OCI-LY1 (cell line): ENCODE results near the gene HIVEP1.
A peak's percentile ranks its signal among the peaks of the same experiment; 100 is the strongest.

Experiments used
- H2AFZ ChIP-seq: fragments of 200-600 bp; sonication (generic), shearing (Covaris generic); 2 replicates; pipeline ENCODE4 v1.6.0; 2014; ENCODE audit warnings: antibody characterized with exemption, mild to moderate bottlenecking, low read length
- H3F3A ChIP-seq: fragments of 200-600 bp; sonication (generic), shearing (Covaris generic); 2 replicates; pipeline ENCODE4 v1.6.0; 2014; ENCODE audit warnings: mild to moderate bottlenecking, antibody characterized with exemption, low read length, moderate library complexity; ENCODE audit not compliant: insufficient read depth
- H3K27ac ChIP-seq: fragments of 200-600 bp; sonication (generic); 2 replicates; pipeline ENCODE4 v1.5.1; 2014; ENCODE audit warnings: low read length, mixed run types, mild to moderate bottlenecking, low read depth; ENCODE audit not compliant: poor library complexity, severe bottlenecking
- H3K27me3 ChIP-seq: fragments of 200-600 bp; sonication (generic); 2 replicates; pipeline ENCODE4 v1.6.0; 2014; ENCODE audit warnings: antibody characterized with exemption, mild to moderate bottlenecking, low read length, moderate library complexity; ENCODE audit not compliant: insufficient read depth
- H3K36me3 ChIP-seq: fragments of 200-600 bp; sonication (generic); 2 replicates; pipeline ENCODE4 v1.6.1; 2014; ENCODE audit warnings: mild to moderate bottlenecking, antibody characterized with exemption, low read length, moderate library complexity, mixed read lengths; ENCODE audit not compliant: insufficient read depth
- H3K4me1 ChIP-seq: fragments of 200-600 bp; sonication (generic); 2 replicates; pipeline ENCODE4 v1.5.1; 2014; ENCODE audit warnings: mild to moderate bottlenecking, low read length, moderate library complexity; ENCODE audit not compliant: insufficient read depth, severe bottlenecking
- H3K4me2 ChIP-seq: fragments of 200-600 bp; sonication (generic), shearing (Covaris generic); 2 replicates; pipeline ENCODE4 v1.6.1; 2014; ENCODE audit warnings: low read length
- H3K4me3 ChIP-seq: fragments of 200-600 bp; sonication (generic); 2 replicates; pipeline ENCODE4 v1.5.1; 2014; ENCODE audit warnings: low read length, low read depth, mild to moderate bottlenecking, mixed read lengths; ENCODE audit not compliant: poor library complexity, severe bottlenecking
- H3K79me2 ChIP-seq: fragments of 200-600 bp; shearing (Covaris generic); 2 replicates; pipeline ENCODE4 v1.6.1; 2016; ENCODE audit warnings: mixed run types, low read length, mixed read lengths; ENCODE audit not compliant: insufficient read depth
- H3K9ac ChIP-seq: fragments of 200-600 bp; sonication (generic), shearing (Covaris generic); 2 replicates; pipeline ENCODE4 v1.6.1; 2014; ENCODE audit warnings: mild to moderate bottlenecking, low read length, mixed read lengths
- H3K9me2 ChIP-seq: fragments of 200-600 bp; sonication (generic), shearing (Covaris generic); 2 replicates; pipeline ENCODE4 v1.6.1; 2014; ENCODE audit warnings: low read depth, mild to moderate bottlenecking, low read length, mixed read lengths
- H3K9me3 ChIP-seq: fragments of 200-600 bp; shearing (Covaris generic); 2 replicates; pipeline ENCODE4 v1.6.1; 2014; ENCODE audit warnings: low read length, mixed read lengths
- H4K20me1 ChIP-seq: fragments of 200-600 bp; sonication (generic), shearing (Covaris generic); 2 replicates; pipeline ENCODE4 v1.6.0; 2016; ENCODE audit warnings: mild to moderate bottlenecking, low read length; ENCODE audit not compliant: insufficient read depth
- EZH2 ChIP-seq: fragments of 200-600 bp; sonication (generic), shearing (Covaris generic); IDR thresholded peaks from 2 replicates; pipeline ENCODE4 v1.8.0; 2017; ENCODE audit warnings: borderline replicate concordance, mixed run types, mild to moderate bottlenecking, antibody characterized with exemption, low read length, moderate library complexity, mixed read lengths
- TF ChIP-seq, protein P1 (sequence below): fragments of 200-600 bp; sonication (generic), shearing (Covaris generic); IDR thresholded peaks from 2 replicates; pipeline ENCODE4 v1.5.1; 2017; ENCODE audit warnings: mild to moderate bottlenecking, antibody characterized with exemption, low read length, moderate library complexity, mixed read lengths

The HIVEP1 gene

DNA sequence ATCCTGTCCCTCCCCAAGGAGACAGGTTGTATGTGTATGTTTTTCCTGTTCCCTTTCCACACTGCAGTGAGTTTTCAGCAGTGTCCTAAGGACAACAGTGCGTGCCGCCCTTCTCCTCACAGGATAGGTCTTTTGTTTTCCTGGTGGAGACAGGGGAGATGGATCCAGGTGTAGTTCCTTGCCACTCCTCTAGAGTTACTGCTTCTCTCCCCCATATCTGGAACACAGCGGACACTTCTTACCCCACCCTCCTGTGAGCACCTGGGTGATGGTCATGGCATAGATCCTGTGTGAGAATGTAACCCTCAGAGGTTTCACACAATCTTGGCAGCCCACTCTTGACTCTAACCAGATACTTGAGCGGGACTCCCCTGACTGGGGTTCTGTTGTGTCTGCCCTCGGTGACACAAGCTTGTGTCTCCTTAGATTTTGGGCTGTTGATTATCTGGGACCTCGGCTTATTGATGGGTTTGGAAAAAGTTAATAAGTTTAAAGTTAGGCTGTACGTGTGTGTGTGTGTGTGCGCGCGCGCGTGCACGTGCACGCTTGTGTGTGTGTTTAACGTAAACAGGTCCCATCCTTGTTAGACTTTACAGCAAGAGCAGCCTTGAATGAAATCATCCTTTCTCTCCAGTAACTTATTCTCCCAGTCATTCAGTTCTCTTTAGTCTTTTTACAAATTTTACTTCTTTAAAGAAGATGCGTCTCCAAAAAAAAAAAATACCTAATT, 146.7 kb downstream of the HIVEP1 start:
- Histone ChIP-seq H3K9ac (no peak overlapping the region), H3K4me3 (no peak overlapping the region), H3F3A (no peaks in the 10 kb centered on the region), H3K9me2 (no peaks in the 10 kb centered on the region), H3K4me2 (no peak overlapping the region), H3K9me3 (no peaks in the 10 kb centered on the region), H3K27ac (no peak overlapping the region), H4K20me1 (no peaks in the 10 kb centered on the region), H3K79me2 (no peaks in the 10 kb centered on the region), H3K27me3 (no peaks in the 10 kb centered on the region), H2AFZ (no peak overlapping the region), H3K4me1 (no peaks in the 10 kb centered on the region), H3K36me3 (peaks cover 75% of the 10 kb centered on the region)
- TF ChIP-seq, protein P1, sequence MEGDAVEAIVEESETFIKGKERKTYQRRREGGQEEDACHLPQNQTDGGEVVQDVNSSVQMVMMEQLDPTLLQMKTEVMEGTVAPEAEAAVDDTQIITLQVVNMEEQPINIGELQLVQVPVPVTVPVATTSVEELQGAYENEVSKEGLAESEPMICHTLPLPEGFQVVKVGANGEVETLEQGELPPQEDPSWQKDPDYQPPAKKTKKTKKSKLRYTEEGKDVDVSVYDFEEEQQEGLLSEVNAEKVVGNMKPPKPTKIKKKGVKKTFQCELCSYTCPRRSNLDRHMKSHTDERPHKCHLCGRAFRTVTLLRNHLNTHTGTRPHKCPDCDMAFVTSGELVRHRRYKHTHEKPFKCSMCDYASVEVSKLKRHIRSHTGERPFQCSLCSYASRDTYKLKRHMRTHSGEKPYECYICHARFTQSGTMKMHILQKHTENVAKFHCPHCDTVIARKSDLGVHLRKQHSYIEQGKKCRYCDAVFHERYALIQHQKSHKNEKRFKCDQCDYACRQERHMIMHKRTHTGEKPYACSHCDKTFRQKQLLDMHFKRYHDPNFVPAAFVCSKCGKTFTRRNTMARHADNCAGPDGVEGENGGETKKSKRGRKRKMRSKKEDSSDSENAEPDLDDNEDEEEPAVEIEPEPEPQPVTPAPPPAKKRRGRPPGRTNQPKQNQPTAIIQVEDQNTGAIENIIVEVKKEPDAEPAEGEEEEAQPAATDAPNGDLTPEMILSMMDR: peak; percentile 20; the same call in 1 of the 2 replicates
- TF ChIP-seq EZH2: no peak

DNA sequence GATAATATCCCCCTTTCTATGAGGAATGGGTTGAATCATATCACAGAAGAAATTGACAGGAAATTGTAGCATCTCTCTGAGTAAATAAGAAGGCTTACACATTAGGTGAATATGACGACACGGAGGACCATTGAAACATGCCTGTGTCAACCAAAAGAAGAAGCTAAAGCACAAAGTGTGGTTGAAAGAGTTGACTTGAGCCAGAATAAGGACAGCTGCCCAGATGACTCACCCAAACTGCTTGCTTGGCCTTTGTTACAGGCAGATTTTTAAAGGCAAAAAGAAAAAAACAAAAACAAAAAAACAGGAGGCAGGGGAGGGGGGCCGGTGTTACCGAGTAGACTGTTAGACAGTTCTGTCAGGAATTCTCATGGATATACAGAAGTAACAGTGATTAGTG, 148.2 kb downstream of the HIVEP1 start:
- no peaks in the 10 kb centered on the region for H3K79me2 ChIP-seq
- H3K27me3 ChIP-seq: no peaks in the 10 kb centered on the region

GRCh38 chr6:12162213-12162612, 150.1 kb downstream of the HIVEP1 start:
- Histone ChIP-seq H3K4me2 (no peak overlapping the region), H3K4me3 (no peak overlapping the region), H3F3A (no peaks in the 10 kb centered on the region; the same call in 1 of the 2 replicates), H3K36me3 (peaks cover 79% of the 10 kb centered on the region), H3K9me2 (no peaks in the 10 kb centered on the region), H3K27me3 (no peaks in the 10 kb centered on the region), H3K9me3 (0 out of 2 replicates have a peak, but pooled peaks cover 5% of the 10 kb centered on the region), H3K79me2 (no peaks in the 10 kb centered on the region), H2AFZ (no peak overlapping the region), H4K20me1 (no peaks in the 10 kb centered on the region), H3K4me1 (no peaks in the 10 kb centered on the region), H3K27ac (no peak overlapping the region), H3K9ac (no peak overlapping the region)
- no peak for TF ChIP-seq EZH2
- TF ChIP-seq, protein P1: no peak

More for the DNA sequence above, 148.2 kb downstream of the HIVEP1 start:
- TF ChIP-seq EZH2: no peak
- TF ChIP-seq, protein P1: no peak
- no peaks in the 10 kb centered on the region for H3F3A ChIP-seq
- no peaks in the 10 kb centered on the region for H3K9me2 ChIP-seq
- H4K20me1 ChIP-seq: no peaks in the 10 kb centered on the region
- no peak overlapping the region for H3K27ac ChIP-seq
- H3K4me2 ChIP-seq: no peak overlapping the region
- H3K36me3 ChIP-seq: peaks cover 77% of the 10 kb centered on the region
- no peak overlapping the region for H2AFZ ChIP-seq
- H3K4me1 ChIP-seq: no peaks in the 10 kb centered on the region
- no peaks in the 10 kb centered on the region for H3K9me3 ChIP-seq
- H3K4me3 ChIP-seq: no peak overlapping the region
- no peak overlapping the region for H3K9ac ChIP-seq
